GM18511 (cell line): ENCODE measurements around the gene TNN.

Source experiments
- ATAC-seq: cut with Tn5 transposase; IDR thresholded peaks from one replicate; pipeline ENCODE4 v1.9.1; 2021; ENCODE audit warnings: mild to moderate bottlenecking, moderate library complexity; ENCODE audit not compliant: unreplicated experiment

TNN gene

DNA sequence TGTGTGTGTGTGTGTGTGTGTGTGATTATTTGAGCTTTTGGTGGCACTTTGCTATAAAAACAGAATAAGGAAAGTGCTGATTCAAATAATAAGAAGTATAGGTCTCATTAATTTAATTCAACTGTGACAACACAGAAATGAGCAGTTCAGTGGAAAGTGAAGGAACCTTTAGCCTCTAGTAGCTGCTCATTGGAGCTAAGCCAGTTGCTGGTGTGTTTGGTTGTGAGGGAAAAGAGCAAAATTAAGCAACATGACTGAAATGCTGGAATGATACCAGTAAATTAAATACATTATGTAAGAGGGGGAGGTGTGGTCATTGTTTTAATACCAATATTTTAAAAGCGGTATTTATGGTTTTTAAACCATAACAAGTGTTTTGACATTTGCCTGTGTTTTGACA, 69.7 kb downstream of the TNN start:
- ATAC-seq, result no peak

GRCh38 chr1:175138579-175138978, 70.9 kb downstream of the TNN start:
- ATAC-seq, result no peak

GRCh38 chr1:175145899-175146528, 78.4 kb downstream of the TNN start:
- ATAC-seq, result no peak

GRCh38 chr1:175146529-175147213, 79.0 kb downstream of the TNN start:
- ATAC-seq, result peak; percentile 62

DNA sequence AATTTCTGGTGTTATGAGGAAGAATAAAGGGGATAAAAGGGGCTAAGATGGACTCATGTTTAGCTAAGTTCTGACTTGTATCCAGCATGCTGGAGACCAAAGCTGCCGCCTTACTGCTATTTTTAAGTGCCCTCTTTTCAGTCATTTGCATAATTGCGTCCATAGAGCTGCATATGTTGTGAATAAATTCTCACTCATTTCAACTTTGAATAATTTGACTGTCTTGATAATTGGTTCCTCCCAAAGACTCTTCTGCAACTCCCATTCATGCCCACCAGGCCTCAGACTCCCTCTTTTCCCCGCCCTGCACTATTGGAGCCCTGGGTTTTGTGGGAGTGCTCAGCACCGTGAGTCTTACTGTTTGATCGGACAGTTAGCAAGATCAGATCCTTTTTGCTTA, 79.9 kb downstream of the TNN start:
- no peak for ATAC-seq

DNA sequence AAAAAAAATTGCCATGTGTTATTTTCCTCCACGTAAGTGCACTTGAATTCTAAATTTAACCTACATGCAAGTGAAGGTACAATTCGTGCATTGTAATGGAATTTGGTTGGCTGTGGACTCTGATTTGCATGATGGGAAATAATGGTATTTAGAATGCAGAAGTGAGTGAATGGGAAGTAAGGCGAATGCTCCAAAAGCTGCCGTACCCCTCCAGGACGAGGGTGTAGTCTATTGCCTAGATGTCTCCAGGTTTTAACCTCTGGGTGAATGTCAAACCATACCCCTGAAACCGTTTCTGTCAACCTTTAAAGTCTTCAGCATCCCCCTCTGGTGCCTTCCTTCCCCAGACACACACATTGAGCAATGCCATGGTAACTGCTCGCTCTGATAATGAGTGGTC, 80.4 kb downstream of the TNN start:
- no peak for ATAC-seq

DNA sequence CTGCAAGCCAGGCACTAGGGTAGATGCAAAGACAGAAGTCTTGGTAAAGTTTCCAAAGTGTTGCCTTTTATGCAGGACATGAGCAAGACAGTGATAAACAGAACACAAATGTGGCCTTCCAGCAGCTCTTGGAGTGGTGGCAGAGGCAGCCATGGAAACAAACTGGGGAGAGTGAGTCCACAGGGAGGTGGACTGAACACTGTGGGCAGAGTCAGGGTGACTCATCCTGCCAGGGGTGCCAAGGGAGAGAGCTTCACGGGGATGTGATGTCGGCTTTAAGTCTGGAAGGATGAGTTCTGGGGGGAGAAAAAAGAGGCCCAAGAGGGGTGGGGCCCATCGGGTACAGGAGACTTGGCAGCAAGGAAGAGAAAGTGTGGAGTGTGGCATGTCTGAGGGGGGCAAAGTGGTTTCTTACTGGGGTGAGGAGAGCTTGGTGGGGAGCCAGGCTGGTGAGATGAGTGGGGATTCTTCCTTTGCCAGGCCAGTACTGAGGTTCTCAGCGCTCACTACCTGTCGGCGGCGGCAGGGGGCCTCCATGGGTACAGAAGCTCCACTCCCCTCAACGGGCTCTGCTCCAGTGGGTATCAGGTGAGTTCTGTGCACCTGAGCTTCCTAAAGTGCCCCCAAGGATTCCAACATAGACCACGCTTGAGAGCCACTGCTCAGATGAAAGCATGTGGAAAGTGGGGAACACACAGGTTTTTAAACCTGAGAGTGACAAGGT, 83.1 kb downstream of the TNN start:
- ATAC-seq, result no peak

DNA sequence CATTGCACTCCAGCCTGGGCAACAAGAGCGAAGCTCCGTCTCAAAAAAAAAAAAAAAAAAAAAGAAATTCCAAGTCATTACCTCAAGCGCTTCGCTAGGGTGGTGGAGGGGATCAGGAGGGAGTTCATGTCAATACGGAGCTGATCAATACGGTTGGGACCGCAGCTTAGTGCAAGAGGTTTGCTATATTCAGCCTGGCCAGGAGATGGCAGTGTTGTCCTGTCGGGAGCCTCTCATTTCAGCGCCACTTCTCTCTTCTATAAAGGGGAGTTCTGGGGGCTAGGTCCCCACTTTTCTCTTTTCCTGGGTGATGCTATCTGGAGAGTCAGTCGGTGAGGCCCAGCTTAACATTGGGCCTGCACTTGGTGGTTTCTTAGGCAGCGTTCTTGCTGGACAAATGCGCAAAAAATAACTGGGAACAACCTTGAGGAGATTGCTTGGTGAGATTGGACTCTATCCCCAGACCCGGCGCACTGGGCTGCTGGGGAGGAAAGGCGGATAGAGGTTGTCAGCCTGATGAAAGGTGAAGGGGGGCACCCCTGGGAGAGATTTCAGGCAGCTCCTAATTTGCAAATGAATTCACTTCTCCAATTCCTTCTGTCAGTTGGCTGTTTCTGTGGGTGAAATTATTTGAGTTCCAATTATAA, 84.5 kb downstream of the TNN start:
- ATAC-seq, result peak; percentile 65

- ATAC-seq, result peak; percentile 61
These were observed 87.2 kb downstream of the TNN start for GRCh38 chr1:175154629-175155472.

DNA sequence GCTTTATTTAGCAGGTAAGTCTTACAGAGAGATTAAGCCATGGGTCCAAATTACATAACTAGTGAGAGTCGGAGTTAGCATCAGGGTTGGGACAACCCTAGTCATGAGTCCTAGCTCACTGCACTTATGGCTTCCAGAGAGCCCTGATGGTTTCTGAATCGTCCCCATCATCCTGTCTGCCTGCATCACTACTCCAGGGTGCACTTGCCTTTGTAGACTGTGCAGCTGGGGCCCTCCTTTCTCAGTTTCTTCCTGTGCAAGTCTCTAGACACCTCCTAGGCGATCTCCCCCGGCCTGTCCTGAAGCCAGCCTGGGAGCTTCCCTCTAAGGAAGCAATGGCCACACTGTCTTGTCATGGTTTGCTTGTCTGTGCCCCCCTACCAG, 87.8 kb downstream of the TNN start:
- ATAC-seq, result no peak

DNA sequence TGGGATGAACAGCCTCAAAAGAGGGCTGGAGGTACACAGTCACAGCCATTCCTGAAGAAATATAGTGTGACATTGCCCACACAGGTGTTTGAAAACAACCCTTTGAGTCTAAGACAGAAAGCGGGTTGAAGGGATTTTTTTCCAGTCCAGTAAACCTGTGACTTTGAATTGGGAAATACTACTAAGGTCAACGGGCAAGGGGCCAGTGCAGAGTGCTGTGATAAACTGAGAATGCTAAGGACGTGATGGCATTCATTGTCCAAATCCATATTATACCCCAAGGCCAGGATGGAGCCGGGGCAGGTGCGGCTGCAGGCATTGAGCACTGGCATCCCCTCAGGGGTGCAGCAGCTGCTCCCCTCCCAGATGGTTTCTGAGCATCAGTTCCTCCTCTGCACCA, 88.3 kb downstream of the TNN start:
- ATAC-seq, result no peak

- ATAC-seq, result no peak
These were observed 89.6 kb downstream of the TNN start for GRCh38 chr1:175157200-175157599.

GRCh38 chr1:175158170-175158591, 90.5 kb downstream of the TNN start:
- no peak for ATAC-seq

DNA sequence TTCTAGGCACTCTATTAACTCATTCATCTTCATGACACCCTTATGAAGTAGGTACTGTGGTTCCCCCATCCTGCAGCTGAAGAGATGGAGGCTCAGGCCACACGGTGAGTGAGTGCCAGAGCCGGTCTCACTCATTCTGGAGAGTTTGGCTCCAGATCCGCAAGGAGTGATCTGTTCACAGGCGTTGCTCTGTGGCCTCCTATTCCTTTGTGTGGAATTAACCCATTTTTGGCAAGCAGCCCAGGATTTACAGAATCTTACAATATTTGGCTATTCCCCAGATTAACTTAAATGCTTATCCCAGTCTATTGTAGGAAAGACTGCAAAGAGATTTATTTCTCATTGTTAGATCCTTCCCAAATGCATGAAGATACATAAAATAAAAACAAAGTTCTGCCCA, 95.3 kb downstream of the TNN start:
- no peak for ATAC-seq

GRCh38 chr1:175163702-175164101, 96.1 kb downstream of the TNN start:
- ATAC-seq, result no peak

GRCh38 chr1:175164751-175165150, 97.1 kb downstream of the TNN start:
- no peak for ATAC-seq

GRCh38 chr1:175166746-175167145, 99.1 kb downstream of the TNN start:
- no peak for ATAC-seq

- ATAC-seq, result no peak
These were observed 100.2 kb downstream of the TNN start for GRCh38 chr1:175167861-175168260.

GRCh38 chr1:175168782-175169181, 101.1 kb downstream of the TNN start:
- no peak for ATAC-seq

- ATAC-seq, result no peak
These were observed 101.8 kb downstream of the TNN start for GRCh38 chr1:175169286-175170018.
